SJSA1 (cell line): ENCODE results near the gene XRCC4. TPM values are rescaled to one million over a fixed set of nuclear protein-coding genes. Genes with fewer than 3 reads are reported as not detected.
A peak's percentile ranks its signal among the peaks of the same experiment; 100 is the strongest.
"Not testable (repeated sequence)": the region's sequence is repeated elsewhere in the genome, so short reads cannot be mapped to it uniquely, and the experiment has no call there.

Experiments used
- DNase-seq, 2 experiments: peaks; one replicate each; pipeline ENCODE4 v3.0.0-alpha.2; 2015 to 2020; ENCODE audit warnings: low spot score in 2 of 2, low read depth in 1 of 2
- H3K27ac ChIP-seq: fragments of 250-450 bp; sonication (Bioruptor Pico); 2 replicates; pipeline ENCODE4 v1.5.1; 2020; ENCODE audit warnings: mild to moderate bottlenecking, moderate library complexity
- H3K27me3 ChIP-seq: fragments of 250-450 bp; sonication (Bioruptor Pico); replicated peaks from 2 replicates; pipeline ENCODE4 v1.5.1; 2020; ENCODE audit warnings: mild to moderate bottlenecking, moderate library complexity
- H3K36me3 ChIP-seq: fragments of 250-450 bp; sonication (Bioruptor Pico); 2 replicates; pipeline ENCODE4 v1.5.1; 2020; ENCODE audit warnings: mild to moderate bottlenecking
- H3K4me1 ChIP-seq: fragments of 250-450 bp; sonication (Bioruptor Pico); replicated peaks from 2 replicates; pipeline ENCODE4 v1.6.1; 2021; ENCODE audit warnings: mild to moderate bottlenecking
- H3K4me3 ChIP-seq: fragments of 250-450 bp; sonication (Bioruptor Pico); 2 replicates; pipeline ENCODE4 v1.5.1; 2020; ENCODE audit warnings: mild to moderate bottlenecking
- H3K9me3 ChIP-seq: fragments of 250-450 bp; sonication (Bioruptor Pico); replicated peaks from 2 replicates; pipeline ENCODE4 v1.5.1; 2020; ENCODE audit warnings: mild to moderate bottlenecking
- total RNA-seq: library from RNA; depleted of rRNA; stranded (reverse); fragments of >200 nt; shearing (Covaris generic); gene quantifications from 2 replicates; pipeline ENCODE4 v1.2.3, GENCODE V29; 2014

Gene XRCC4
- total RNA-seq, 1 experiment from 2014 or later: 16.1 TPM

GRCh38 chr5:83151821-83152220 is 74.5 kb downstream of the XRCC4 start:
- Histone ChIP-seq H3K27ac (no peak overlapping the region), H3K36me3 (no peaks in the 10 kb centered on the region), H3K4me1 (peaks cover 11% of the 10 kb centered on the region), H3K27me3 (no peaks in the 10 kb centered on the region), H3K9me3 (no peaks in the 10 kb centered on the region), H3K4me3 (no peak overlapping the region)
- no peak for DNase-seq

GRCh38 chr5:83152996-83153395 is 75.6 kb downstream of the XRCC4 start:
- H3K27ac ChIP-seq, H3K9me3 ChIP-seq, H3K27me3 ChIP-seq, H3K36me3 ChIP-seq, H3K4me3 ChIP-seq, DNase-seq: not testable (repeated sequence)
- peaks cover 14% of the 10 kb centered on the region for H3K4me1 ChIP-seq

- Histone ChIP-seq H3K9me3 (no peaks in the 10 kb centered on the region), H3K36me3 (no peaks in the 10 kb centered on the region), H3K27me3 (no peaks in the 10 kb centered on the region), H3K4me3 (no peak overlapping the region), H3K27ac (no peak overlapping the region), H3K4me1 (peaks cover 7% of the 10 kb centered on the region)
- DNase-seq: no peak
These were observed 78.7 kb downstream of the XRCC4 start for GRCh38 chr5:83156001-83156400.

- DNase-seq: peak in 1 of 2 experiments; percentile 12
- H3K4me1 ChIP-seq: peaks cover 7% of the 10 kb centered on the region
- H3K27me3 ChIP-seq: no peaks in the 10 kb centered on the region
- H3K36me3 ChIP-seq: no peaks in the 10 kb centered on the region
- no peaks in the 10 kb centered on the region for H3K9me3 ChIP-seq
- H3K27ac ChIP-seq: no peak overlapping the region
- no peak overlapping the region for H3K4me3 ChIP-seq
These were observed 79.8 kb downstream of the XRCC4 start for GRCh38 chr5:83157163-83157562.

GRCh38 chr5:83162601-83163000 is 85.3 kb downstream of the XRCC4 start:
- no peaks in the 10 kb centered on the region for H3K36me3 ChIP-seq
- no peak overlapping the region for H3K27ac ChIP-seq
- H3K4me3 ChIP-seq: no peak overlapping the region
- H3K9me3 ChIP-seq: no peaks in the 10 kb centered on the region
- no peaks in the 10 kb centered on the region for H3K4me1 ChIP-seq
- H3K27me3 ChIP-seq: no peaks in the 10 kb centered on the region
- no peak for DNase-seq

- no peak overlapping the region for H3K27ac ChIP-seq
- no peaks in the 10 kb centered on the region for H3K4me1 ChIP-seq
- no peaks in the 10 kb centered on the region for H3K36me3 ChIP-seq
- H3K27me3 ChIP-seq: no peaks in the 10 kb centered on the region
- no peak for DNase-seq
- H3K4me3 ChIP-seq: no peak overlapping the region
- H3K9me3 ChIP-seq: no peaks in the 10 kb centered on the region
These were observed 90.2 kb downstream of the XRCC4 start for GRCh38 chr5:83167538-83167937.

GRCh38 chr5:83169571-83170337 is 92.4 kb downstream of the XRCC4 start:
- DNase-seq: no peak

GRCh38 chr5:83172011-83172410 is 94.7 kb downstream of the XRCC4 start:
- no peak for DNase-seq
- no peak overlapping the region for H3K27ac ChIP-seq
- no peaks in the 10 kb centered on the region for H3K36me3 ChIP-seq

More at GRCh38 chr5:83169571-83170337, 92.4 kb downstream of the XRCC4 start:
- Histone ChIP-seq H3K4me3 (no peak overlapping the region), H3K36me3 (no peaks in the 10 kb centered on the region), H3K9me3 (no peaks in the 10 kb centered on the region), H3K27me3 (no peaks in the 10 kb centered on the region), H3K4me1 (no peaks in the 10 kb centered on the region), H3K27ac (no peak overlapping the region)

GRCh38 chr5:83172655-83173054 is 95.3 kb downstream of the XRCC4 start:
- H3K36me3 ChIP-seq: no peaks in the 10 kb centered on the region
- H3K27me3 ChIP-seq: no peaks in the 10 kb centered on the region
- no peaks in the 10 kb centered on the region for H3K9me3 ChIP-seq
- H3K4me1 ChIP-seq: no peaks in the 10 kb centered on the region
- no peak overlapping the region for H3K27ac ChIP-seq
- H3K4me3 ChIP-seq: no peak overlapping the region
- DNase-seq: no peak

More at GRCh38 chr5:83172011-83172410, 94.7 kb downstream of the XRCC4 start:
- H3K4me1 ChIP-seq: no peaks in the 10 kb centered on the region
- no peak overlapping the region for H3K4me3 ChIP-seq
- H3K9me3 ChIP-seq: no peaks in the 10 kb centered on the region
- H3K27me3 ChIP-seq: no peaks in the 10 kb centered on the region

- DNase-seq: no peak
- H3K4me3 ChIP-seq: no peak overlapping the region
- no peaks in the 10 kb centered on the region for H3K27me3 ChIP-seq
- no peaks in the 10 kb centered on the region for H3K36me3 ChIP-seq
- H3K27ac ChIP-seq: no peak overlapping the region
- H3K4me1 ChIP-seq: no peaks in the 10 kb centered on the region
- H3K9me3 ChIP-seq: no peaks in the 10 kb centered on the region
These were observed 96.5 kb downstream of the XRCC4 start for GRCh38 chr5:83173826-83174225.

- Histone ChIP-seq H3K36me3 (no peaks in the 10 kb centered on the region), H3K4me3 (no peak overlapping the region), H3K9me3 (no peaks in the 10 kb centered on the region), H3K27me3 (0 out of 2 replicates have a peak, but pooled peaks cover 2% of the 10 kb centered on the region), H3K27ac (no peak overlapping the region), H3K4me1 (peaks cover 5% of the 10 kb centered on the region)
- DNase-seq: no peak
These were observed 100.5 kb downstream of the XRCC4 start for GRCh38 chr5:83177803-83178202.

- Histone ChIP-seq H3K4me1 (peaks cover 5% of the 10 kb centered on the region), H3K27me3 (0 out of 2 replicates have a peak, but pooled peaks cover 2% of the 10 kb centered on the region), H3K9me3 (no peaks in the 10 kb centered on the region), H3K27ac (no peak overlapping the region), H3K4me3 (no peak overlapping the region), H3K36me3 (no peaks in the 10 kb centered on the region)
- DNase-seq: peak in 1 of 2 experiments; percentile 39
These were observed 102.6 kb downstream of the XRCC4 start for GRCh38 chr5:83179966-83180365.

GRCh38 chr5:83184534-83184933 is 107.2 kb downstream of the XRCC4 start:
- Histone ChIP-seq H3K4me1 (peaks cover 5% of the 10 kb centered on the region), H3K27ac (no peak overlapping the region), H3K4me3 (no peak overlapping the region), H3K9me3 (no peaks in the 10 kb centered on the region), H3K27me3 (0 out of 2 replicates have a peak, but pooled peaks cover 2% of the 10 kb centered on the region), H3K36me3 (no peaks in the 10 kb centered on the region)
- DNase-seq: no peak

GRCh38 chr5:83192947-83193346 is 115.6 kb downstream of the XRCC4 start:
- Histone ChIP-seq H3K9me3 (no peaks in the 10 kb centered on the region), H3K4me3 (no peak overlapping the region), H3K27me3 (no peaks in the 10 kb centered on the region), H3K36me3 (no peaks in the 10 kb centered on the region), H3K27ac (no peak overlapping the region), H3K4me1 (no peaks in the 10 kb centered on the region)
- DNase-seq: no peak
